Uterus (tissue), 4 donors: ENCODE results near the gene ZNRD2. TPM values are rescaled to one million over a fixed set of nuclear protein-coding genes. Genes with fewer than 3 reads are reported as not detected.

Experiments
- DNase-seq, 2 donors: peaks; one replicate each; pipeline ENCODE4 v3.0.0-alpha.2; 2019 to 2020
- H3K27ac ChIP-seq, 2 donors: fragments of 200-600 bp; sonication (generic); 1 replicate in 1 of 2; 2 replicates in 1 of 2; pipeline ENCODE4 v1.5.1; 2016 to 2018
- H3K27me3 ChIP-seq, 2 donors: fragments of 200-600 bp; sonication (generic); one replicate each; pipeline ENCODE4 v1.5.1; 2018 to 2019; ENCODE audit warnings: control low read depth in 1 of 2
- H3K36me3 ChIP-seq, 2 donors: fragments of 200-600 bp; sonication (generic); one replicate each; pipeline ENCODE4 v1.5.1; 2019; ENCODE audit warnings: control low read depth in 1 of 2
- H3K4me1 ChIP-seq, 2 donors: fragments of 200-600 bp; sonication (generic); one replicate each; pipeline ENCODE4 v1.5.1; 2018 to 2019; ENCODE audit warnings: control low read depth in 1 of 2
- H3K4me3 ChIP-seq, 2 donors: fragments of 200-600 bp; sonication (generic); 1 replicate in 1 of 2; 2 replicates in 1 of 2; pipeline ENCODE4 v1.5.1; 2018 to 2019; ENCODE audit warnings: mild to moderate bottlenecking in 1 of 2
- H3K9me3 ChIP-seq, 2 donors: fragments of 200-600 bp; sonication (generic); one replicate each; pipeline ENCODE4 v1.5.1; 2019; ENCODE audit warnings: control low read depth in 1 of 2
- CTCF ChIP-seq, 4 experiments: fragments of 200-600 bp in 2 of 4; fragments of 450-650 bp in 2 of 4; sonication (generic) in 2 of 4; IDR thresholded peaks; one replicate each; pipeline ENCODE4 v1.5.1; 2016 to 2019; ENCODE audit warnings: antibody characterized with exemption in 4 of 4, mild to moderate bottlenecking in 2 of 4, moderate library complexity in 1 of 4
- POLR2A ChIP-seq, 2 donors: fragments of 450-650 bp; IDR thresholded peaks; one replicate each; pipeline ENCODE4 v1.6.1; 2016; ENCODE audit warnings: antibody characterized with exemption in 2 of 2, mild to moderate bottlenecking in 1 of 2, moderate library complexity in 1 of 2
- intact Hi-C: fragments of 100-400 bp; cut with DNase I; formaldehyde crosslinking; loops from one replicate; pipeline ENCODE4 v1.15.1; 2023; ENCODE audit warnings: low total_unique reads
- total RNA-seq, 4 donors: library from RNA; depleted of rRNA in 3 of 4; stranded (reverse); fragments of >200 nt in 3 of 4; gene quantifications; one replicate each; pipeline versions ENCODE4 v1.1.0 to v1.2.4, GENCODE V29; 2014 to 2023
- donor health status: DM: yes; HTN: yes; CAD: no.

ZNRD2 gene
- total RNA-seq, 4 donors from 2014 or later = 12.3 to 42.6 (median 31.6) TPM

- intact Hi-C loops = no loop called here
- H3K27me3 ChIP-seq = no peaks in the 10 kb centered on the region
- peaks cover 0 to 3% of the 10 kb centered on the region in 2 donors for H3K4me1 ChIP-seq
- no peaks in the 10 kb centered on the region for H3K36me3 ChIP-seq
- H3K27ac ChIP-seq = no peak overlapping the region
- no peaks in the 10 kb centered on the region for H3K9me3 ChIP-seq
- no peak for TF ChIP-seq CTCF (IDR thresholded peaks at IDR 0.05)
- TF ChIP-seq POLR2A (IDR thresholded peaks at IDR 0.05) = no peak
- DNase-seq = no peak
- H3K4me3 ChIP-seq = no peak overlapping the region
These were observed 22.7 kb downstream of the ZNRD2 start for GRCh38 chr11:65592858-65593517.

GRCh38 chr11:65593518-65594414 is 23.5 kb downstream of the ZNRD2 start:
- DNase-seq = no peak
- Histone ChIP-seq H3K4me3 (no peak overlapping the region), H3K27me3 (no peaks in the 10 kb centered on the region), H3K9me3 (no peaks in the 10 kb centered on the region), H3K4me1 (peaks cover 0 to 3% of the 10 kb centered on the region in 2 donors), H3K36me3 (no peaks in the 10 kb centered on the region), H3K27ac (peak overlapping the region in 1 of 2 donors; percentile 25)
- TF ChIP-seq CTCF (IDR thresholded peaks at IDR 0.05) (peak; percentile 53 to 59 (median 58)), POLR2A (IDR thresholded peaks at IDR 0.05) (no peak)
- intact Hi-C loops = no loop called here

GRCh38 chr11:65595131-65595530 is 24.9 kb downstream of the ZNRD2 start:
- intact Hi-C loops = no loop called here
- DNase-seq = no peak
- no peak for TF ChIP-seq POLR2A (IDR thresholded peaks at IDR 0.05)
- TF ChIP-seq CTCF (IDR thresholded peaks at IDR 0.05) = no peak
- H3K4me3 ChIP-seq = no peak overlapping the region
- no peaks in the 10 kb centered on the region for H3K27me3 ChIP-seq
- H3K36me3 ChIP-seq = no peaks in the 10 kb centered on the region
- no peaks in the 10 kb centered on the region for H3K9me3 ChIP-seq
- H3K27ac ChIP-seq = peak overlapping the region in 1 of 2 donors; percentile 7
- peaks cover 0 to 3% of the 10 kb centered on the region in 2 donors for H3K4me1 ChIP-seq

- Histone ChIP-seq H3K27ac (peak within 1 kb of the TSS in 1 of 2 donors; percentile 7), H3K4me1 (peaks cover 0 to 3% of the 10 kb centered on the region in 2 donors), H3K4me3 (no peak within 1 kb of the TSS), H3K36me3 (no peaks in the 10 kb centered on the region), H3K9me3 (no peaks in the 10 kb centered on the region), H3K27me3 (no peaks in the 10 kb centered on the region)
- TF ChIP-seq CTCF (IDR thresholded peaks at IDR 0.05) = no peak
- TF ChIP-seq POLR2A (IDR thresholded peaks at IDR 0.05) = no peak
- DNase-seq = no peak
- intact Hi-C loops = no loop called here
These were observed 25.4 kb downstream of the ZNRD2 start, which contains the start of gene KCNK7 for GRCh38 chr11:65595543-65596281. Gene KCNK7 (minus strand): TSS chr11:65595800. CDS start chr11:65595772, 28 bp downstream.
